ENCODE results near the gene RGL3. TPM values are rescaled to one million over a fixed set of nuclear protein-coding genes. Genes with fewer than 3 reads are reported as not detected.
"Not testable (repeated sequence)": the region's sequence is repeated elsewhere in the genome, so short reads cannot be mapped to it uniquely, and the experiment has no call there.

Gene RGL3
- 0.63 and 0.64 TPM in 2 replicates for total RNA-seq

- DNase-seq (ENCODE audit: low read depth in 2 of 2) = no peak
Measured at GRCh38 chr19:11418549-11419506, at the start of gene RGL3. Gene RGL3, minus strand, starts transcription at chr19:11419314. Its CDS starts 36 bp downstream, at chr19:11419278.

- DNase-seq (ENCODE audit: low read depth in 2 of 2) = not testable (repeated sequence)
Measured at GRCh38 chr19:11468266-11468845, 49.2 kb upstream of the RGL3 start.

- no peak for DNase-seq (ENCODE audit: low read depth in 2 of 2)
Measured at GRCh38 chr19:11465600-11465999, 46.5 kb upstream of the RGL3 start.

GRCh38 chr19:11464333-11465265 is 45.5 kb upstream of the RGL3 start:
- DNase-seq (ENCODE audit: low read depth in 2 of 2) = no peak

- no peak for DNase-seq (ENCODE audit: low read depth in 2 of 2)
Measured at GRCh38 chr19:11463391-11463790, 44.3 kb upstream of the RGL3 start.

- DNase-seq (ENCODE audit: low read depth in 2 of 2) = no peak
Measured at GRCh38 chr19:11461453-11461852, 42.3 kb upstream of the RGL3 start.

GRCh38 chr19:11460207-11460606 is 41.1 kb upstream of the RGL3 start:
- DNase-seq (ENCODE audit: low read depth in 2 of 2) = no peak

- not testable (repeated sequence) for DNase-seq (ENCODE audit: low read depth in 2 of 2)
Measured at GRCh38 chr19:11458912-11459311, 39.8 kb upstream of the RGL3 start.

- DNase-seq (ENCODE audit: low read depth in 2 of 2) = no peak
Measured at GRCh38 chr19:11458236-11458900, 39.3 kb upstream of the RGL3 start.

GRCh38 chr19:11457831-11458230 is 38.7 kb upstream of the RGL3 start:
- no peak for DNase-seq (ENCODE audit: low read depth in 2 of 2)

GRCh38 chr19:11457115-11457514 is 38.0 kb upstream of the RGL3 start:
- no peak for DNase-seq (ENCODE audit: low read depth in 2 of 2)

GRCh38 chr19:11456659-11457058 is 37.5 kb upstream of the RGL3 start:
- no peak for DNase-seq (ENCODE audit: low read depth in 2 of 2)

GRCh38 chr19:11455233-11455554 is 36.1 kb upstream of the RGL3 start:
- not testable (repeated sequence) for DNase-seq (ENCODE audit: low read depth in 2 of 2)

GRCh38 chr19:11453468-11454341 is 34.6 kb upstream of the RGL3 start:
- DNase-seq (ENCODE audit: low read depth in 2 of 2) = no peak

- no peak for DNase-seq (ENCODE audit: low read depth in 2 of 2)
Measured at GRCh38 chr19:11452620-11453310, 33.7 kb upstream of the RGL3 start.

- DNase-seq (ENCODE audit: low read depth in 2 of 2) = no peak
Measured at GRCh38 chr19:11451871-11452619, 32.9 kb upstream of the RGL3 start.

- DNase-seq (ENCODE audit: low read depth in 2 of 2) = no peak
Measured at GRCh38 chr19:11451327-11451870, 32.3 kb upstream of the RGL3 start.

- DNase-seq (ENCODE audit: low read depth in 2 of 2) = no peak
Measured at GRCh38 chr19:11450570-11451326, 31.6 kb upstream of the RGL3 start.

All from dermis microvascular lymphatic vessel endothelial cell (primary cell).